ENCODE results near the gene TP53RK. TPM values are rescaled to one million over a fixed set of nuclear protein-coding genes. Genes with fewer than 3 reads are reported as not detected.

Gene TP53RK
- total and polyA plus RNA-seq, 2 donors = 11.8 to 21.5 TPM

- no peak overlapping the region for H3K4me3 ChIP-seq (ENCODE audit: low read depth, low read length)
- WGBS = 97% methylated on average over 5 of the region's 5 CpGs
Observed at GRCh38 chr20:46672543-46673148, 16.6 kb downstream of the TP53RK start.

DNA sequence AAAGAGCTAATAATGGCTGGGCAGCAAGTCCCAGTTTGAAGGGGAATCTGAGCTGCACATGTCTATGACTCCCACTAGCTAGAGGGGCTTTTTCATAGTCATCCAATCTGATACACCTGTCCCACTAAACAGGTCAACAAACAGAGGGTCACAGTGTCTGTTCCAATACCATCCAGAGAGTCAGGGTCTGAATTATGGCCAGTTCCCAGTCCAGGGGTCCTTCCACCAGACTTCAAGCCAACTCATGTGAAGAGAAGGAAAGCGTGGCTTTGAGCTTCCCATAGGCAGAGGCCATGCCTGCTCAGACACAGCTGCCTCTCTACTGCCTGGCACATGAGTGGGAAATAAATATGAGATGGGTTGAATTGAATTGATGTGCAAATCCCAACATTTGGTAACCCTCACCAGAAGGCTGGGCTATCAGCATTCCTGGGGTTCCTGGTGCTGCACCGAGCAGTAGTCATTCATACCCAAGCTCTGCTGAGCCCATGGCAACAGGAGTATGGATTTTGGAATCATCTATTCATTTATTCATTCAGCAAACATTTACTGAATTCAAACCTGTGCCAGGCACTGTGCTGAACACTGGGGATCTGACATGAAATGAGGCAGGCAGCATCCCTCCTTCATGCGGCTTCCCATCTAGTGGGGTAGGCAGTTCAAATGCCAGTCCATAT is 17.2 kb downstream of the TP53RK start:
- 94% methylated on average over 3 of the region's 3 CpGs for WGBS
- H3K4me3 ChIP-seq (ENCODE audit: low read depth, low read length) = no peak overlapping the region
- DNase-seq (ENCODE audit: extremely low spot score) = no peak
- no peaks in the 10 kb centered on the region for H3K4me1 ChIP-seq (ENCODE audit: insufficient read depth)
- H3K27ac ChIP-seq (ENCODE audit: low read depth) = no peak overlapping the region
- H3K36me3 ChIP-seq (ENCODE audit: insufficient read depth) = no peaks in the 10 kb centered on the region

More at GRCh38 chr20:46672543-46673148, 16.6 kb downstream of the TP53RK start:
- no peaks in the 10 kb centered on the region for H3K4me1 ChIP-seq (ENCODE audit: insufficient read depth)
- no peaks in the 10 kb centered on the region for H3K36me3 ChIP-seq (ENCODE audit: insufficient read depth)
- no peak for DNase-seq (ENCODE audit: extremely low spot score)
- no peak overlapping the region for H3K27ac ChIP-seq (ENCODE audit: low read depth)

DNA sequence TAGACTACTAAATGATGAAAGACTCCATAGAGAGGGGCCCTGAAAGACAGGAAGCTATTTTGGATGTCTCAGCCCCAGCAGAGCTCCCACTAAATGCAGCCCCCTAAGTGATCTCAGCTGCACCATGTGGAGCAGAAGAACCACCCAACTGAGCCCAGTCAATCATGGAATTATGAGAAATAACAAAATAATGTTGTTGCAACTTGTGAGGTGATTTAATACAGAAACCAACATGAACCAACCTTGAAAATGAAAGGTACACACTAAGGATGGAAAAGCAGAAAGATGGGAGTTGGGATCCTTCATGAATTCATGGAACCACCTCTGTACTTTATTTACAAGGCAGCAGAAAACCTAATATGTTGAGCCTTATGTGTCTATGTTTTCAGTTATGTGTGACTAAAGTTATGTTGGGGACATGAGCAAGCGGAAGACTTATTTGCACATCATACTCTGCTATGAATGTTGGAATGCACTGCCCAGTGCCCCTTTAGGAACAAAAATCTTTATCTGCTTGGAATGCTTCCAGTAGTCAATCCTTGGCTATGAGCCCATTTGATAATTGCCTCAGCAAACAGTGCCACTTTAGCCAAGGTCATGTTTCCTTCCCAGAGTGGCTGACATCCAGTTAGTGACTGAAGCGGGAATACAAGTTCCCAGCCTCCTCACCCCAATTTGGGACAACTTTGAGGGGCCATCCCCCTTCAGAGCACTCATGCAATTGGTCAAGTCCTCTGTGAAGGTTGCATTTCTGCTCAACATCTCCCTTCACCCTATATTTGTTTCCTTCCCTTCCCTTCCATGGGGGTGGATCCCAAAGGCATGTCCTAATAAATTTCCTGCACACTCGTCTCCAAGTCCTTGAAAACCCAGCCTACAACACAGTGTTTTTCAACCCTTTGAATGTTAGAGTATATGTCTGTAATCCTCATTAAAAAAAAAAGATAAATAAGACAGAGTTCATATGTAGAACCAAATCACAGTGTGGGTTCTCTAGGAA is 18.4 kb downstream of the TP53RK start:
- no peak for DNase-seq (ENCODE audit: extremely low spot score)
- no peaks in the 10 kb centered on the region for H3K4me1 ChIP-seq (ENCODE audit: insufficient read depth)
- no peak overlapping the region for H3K27ac ChIP-seq (ENCODE audit: low read depth)
- H3K4me3 ChIP-seq (ENCODE audit: low read depth, low read length) = no peak overlapping the region
- no peaks in the 10 kb centered on the region for H3K36me3 ChIP-seq (ENCODE audit: insufficient read depth)
- 75% methylated on average over 3 of the region's 3 CpGs for WGBS

DNA sequence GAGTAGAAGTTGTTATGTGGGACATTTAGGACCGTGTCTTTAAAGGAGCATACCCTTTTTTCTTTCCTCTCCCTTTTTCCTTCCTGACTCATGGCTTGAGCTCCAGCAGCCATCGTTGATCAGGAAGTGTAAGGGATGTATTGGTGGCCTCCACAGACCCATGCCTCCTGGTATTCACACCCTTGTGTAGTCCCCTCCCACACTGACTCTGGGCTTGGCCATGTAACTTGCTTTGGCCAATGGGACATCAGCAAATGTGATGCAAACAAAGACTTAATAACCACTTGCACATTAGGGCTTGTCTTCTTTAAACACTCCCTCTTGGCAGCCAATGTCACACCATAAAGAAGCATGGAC is 19.0 kb downstream of the TP53RK start:
- Histone ChIP-seq H3K27ac (ENCODE audit: low read depth) (no peak overlapping the region), H3K4me3 (ENCODE audit: low read depth, low read length) (no peak overlapping the region), H3K36me3 (ENCODE audit: insufficient read depth) (no peaks in the 10 kb centered on the region), H3K4me1 (ENCODE audit: insufficient read depth) (no peaks in the 10 kb centered on the region)
- no peak for DNase-seq (ENCODE audit: extremely low spot score)
- 92% methylated on average over 2 of the region's 2 CpGs for WGBS

GRCh38 chr20:46666818-46667515 is 22.3 kb downstream of the TP53RK start:
- WGBS = 78% methylated on average over 6 of the region's 6 CpGs
- no peaks in the 10 kb centered on the region for H3K4me1 ChIP-seq (ENCODE audit: insufficient read depth)
- no peaks in the 10 kb centered on the region for H3K36me3 ChIP-seq (ENCODE audit: insufficient read depth)
- H3K4me3 ChIP-seq (ENCODE audit: low read depth, low read length) = no peak overlapping the region
- H3K27ac ChIP-seq (ENCODE audit: low read depth) = no peak overlapping the region
- no peak for DNase-seq (ENCODE audit: extremely low spot score)

GRCh38 chr20:46666306-46666705 is 22.9 kb downstream of the TP53RK start:
- H3K36me3 ChIP-seq (ENCODE audit: insufficient read depth) = no peaks in the 10 kb centered on the region
- no peak overlapping the region for H3K27ac ChIP-seq (ENCODE audit: low read depth)
- no peak overlapping the region for H3K4me3 ChIP-seq (ENCODE audit: low read depth, low read length)
- 97% methylated on average over 3 of the region's 3 CpGs for WGBS
- no peak for DNase-seq (ENCODE audit: extremely low spot score)
- no peaks in the 10 kb centered on the region for H3K4me1 ChIP-seq (ENCODE audit: insufficient read depth)

GRCh38 chr20:46665602-46666001 is 23.6 kb downstream of the TP53RK start:
- no peak overlapping the region for H3K4me3 ChIP-seq (ENCODE audit: low read depth, low read length)
- no peaks in the 10 kb centered on the region for H3K4me1 ChIP-seq (ENCODE audit: insufficient read depth)
- no peak overlapping the region for H3K27ac ChIP-seq (ENCODE audit: low read depth)
- DNase-seq (ENCODE audit: extremely low spot score) = no peak
- 86% methylated on average over 3 of the region's 3 CpGs for WGBS
- H3K36me3 ChIP-seq (ENCODE audit: insufficient read depth) = no peaks in the 10 kb centered on the region

DNA sequence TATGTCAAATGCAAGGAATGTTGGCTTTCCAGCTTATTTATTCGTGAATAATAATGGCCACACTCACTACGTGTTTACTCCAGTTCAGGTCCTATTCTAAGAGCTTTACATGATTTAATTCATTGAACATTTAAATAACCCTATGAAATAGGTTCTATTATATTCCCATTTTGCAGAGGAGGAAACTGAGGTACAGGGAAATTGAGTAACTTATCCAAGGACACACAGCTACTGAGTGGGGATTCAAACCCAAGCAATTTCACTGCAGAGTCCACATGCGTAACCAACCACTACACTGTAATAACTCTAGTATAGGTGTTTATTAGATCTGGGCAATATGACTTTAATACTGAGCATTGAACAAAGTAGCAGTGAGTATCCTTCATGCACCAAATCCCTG is 25.7 kb downstream of the TP53RK start:
- DNase-seq (ENCODE audit: extremely low spot score) = no peak
- no peaks in the 10 kb centered on the region for H3K4me1 ChIP-seq (ENCODE audit: insufficient read depth)
- no peaks in the 10 kb centered on the region for H3K36me3 ChIP-seq (ENCODE audit: insufficient read depth)
- H3K27ac ChIP-seq (ENCODE audit: low read depth) = no peak overlapping the region
- H3K4me3 ChIP-seq (ENCODE audit: low read depth, low read length) = no peak overlapping the region
- WGBS = 92% methylated on average over 3 of the region's 3 CpGs

DNA sequence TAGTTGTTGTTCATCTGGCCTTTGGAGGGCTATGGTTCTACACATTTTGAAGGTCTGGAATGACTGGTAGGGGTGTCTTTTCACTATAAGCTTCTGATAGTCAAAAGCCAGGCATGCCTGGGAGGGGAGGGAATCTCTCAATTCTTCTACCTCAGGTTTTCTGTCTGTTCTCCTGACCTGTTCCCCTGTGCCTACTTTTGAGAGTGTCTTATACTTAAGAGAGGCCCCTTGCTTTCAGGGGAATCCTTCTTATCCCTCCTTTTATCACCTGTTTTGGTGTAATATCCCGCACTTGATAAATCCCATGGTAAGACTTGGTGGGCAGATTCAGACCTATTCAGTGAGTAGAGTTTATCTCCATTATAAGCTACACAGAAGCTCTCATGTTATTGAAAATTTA is 27.6 kb downstream of the TP53RK start:
- DNase-seq (ENCODE audit: extremely low spot score) = no peak
- Histone ChIP-seq H3K36me3 (ENCODE audit: insufficient read depth) (no peaks in the 10 kb centered on the region), H3K4me1 (ENCODE audit: insufficient read depth) (no peaks in the 10 kb centered on the region), H3K4me3 (ENCODE audit: low read depth, low read length) (no peak overlapping the region), H3K27ac (ENCODE audit: low read depth) (no peak overlapping the region)
- WGBS = 100% methylated on average over 1 of the region's 1 CpG

GRCh38 chr20:46660487-46660886 is 28.8 kb downstream of the TP53RK start:
- no peak overlapping the region for H3K4me3 ChIP-seq (ENCODE audit: low read depth, low read length)
- DNase-seq (ENCODE audit: extremely low spot score) = no peak
- no peak overlapping the region for H3K27ac ChIP-seq (ENCODE audit: low read depth)
- no peaks in the 10 kb centered on the region for H3K36me3 ChIP-seq (ENCODE audit: insufficient read depth)
- WGBS = 88% methylated on average over 4 of the region's 4 CpGs
- no peaks in the 10 kb centered on the region for H3K4me1 ChIP-seq (ENCODE audit: insufficient read depth)

GRCh38 chr20:46657618-46658017 is 31.6 kb downstream of the TP53RK start:
- H3K4me3 ChIP-seq (ENCODE audit: low read depth, low read length) = no peak overlapping the region
- no peak for DNase-seq (ENCODE audit: extremely low spot score)
- 83% methylated on average over 7 of the region's 7 CpGs for WGBS
- H3K27ac ChIP-seq (ENCODE audit: low read depth) = no peak overlapping the region
- H3K4me1 ChIP-seq (ENCODE audit: insufficient read depth) = no peaks in the 10 kb centered on the region
- no peaks in the 10 kb centered on the region for H3K36me3 ChIP-seq (ENCODE audit: insufficient read depth)

- Histone ChIP-seq H3K4me3 (ENCODE audit: low read depth, low read length) (no peak overlapping the region), H3K4me1 (ENCODE audit: insufficient read depth) (no peaks in the 10 kb centered on the region), H3K36me3 (ENCODE audit: insufficient read depth) (no peaks in the 10 kb centered on the region), H3K27ac (ENCODE audit: low read depth) (no peak overlapping the region)
- 90% methylated on average over 8 of the region's 8 CpGs for WGBS
- no peak for DNase-seq (ENCODE audit: extremely low spot score)
Observed at GRCh38 chr20:46657137-46657536, 32.1 kb downstream of the TP53RK start.

DNA sequence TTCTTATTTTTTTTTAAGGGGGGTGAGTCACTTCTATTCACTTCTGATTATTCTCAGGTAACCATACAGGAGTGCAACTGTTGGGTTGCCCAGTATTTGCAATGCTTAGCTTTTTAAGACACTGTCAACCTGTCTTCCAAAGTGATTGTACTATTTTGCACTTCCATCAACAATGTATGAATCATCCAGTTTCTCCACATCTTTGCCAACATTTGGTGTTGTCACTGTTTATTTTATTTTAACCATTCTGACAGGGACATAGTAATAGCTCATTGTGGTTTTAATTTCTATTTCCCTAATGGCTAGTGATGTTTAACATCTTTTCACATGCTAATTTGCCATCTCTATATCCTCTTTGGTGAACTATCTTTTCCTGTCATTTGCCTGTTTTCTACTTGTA is 36.5 kb downstream of the TP53RK start:
- H3K27ac ChIP-seq (ENCODE audit: low read depth) = no peak overlapping the region
- DNase-seq (ENCODE audit: extremely low spot score) = no peak
- H3K36me3 ChIP-seq (ENCODE audit: insufficient read depth) = no peaks in the 10 kb centered on the region
- no peak overlapping the region for H3K4me3 ChIP-seq (ENCODE audit: low read depth, low read length)
- H3K4me1 ChIP-seq (ENCODE audit: insufficient read depth) = no peaks in the 10 kb centered on the region
